H7 (cell line): ENCODE measurements around the gene EVL. TPM values are rescaled to one million over a fixed set of nuclear protein-coding genes. Genes with fewer than 3 reads are reported as not detected.
"Not testable (repeated sequence)": the region's sequence is repeated elsewhere in the genome, so short reads cannot be mapped to it uniquely, and the experiment has no call there.

ENCODE experiments used
- DNase-seq: peaks from one replicate; pipeline ENCODE4 v3.0.0; 2012
- H3K27me3 ChIP-seq: 2 replicates; pipeline ENCODE4 v1.6.0; 2011; ENCODE audit warnings: mild to moderate bottlenecking, low read length; ENCODE audit not compliant: control insufficient read depth, insufficient read depth
- H3K36me3 ChIP-seq: replicated peaks from 2 replicates; pipeline ENCODE4 v1.5.1; 2011; ENCODE audit warnings: low read length; ENCODE audit not compliant: control insufficient read depth, insufficient read depth
- H3K4me3 ChIP-seq: 2 replicates; pipeline ENCODE4 v1.5.1; 2011; ENCODE audit warnings: low read depth, mild to moderate bottlenecking, control low read depth, low read length, moderate library complexity; ENCODE audit not compliant: insufficient read depth
- total RNA-seq: library from RNA; depleted of rRNA; stranded (reverse); fragments of >200 nt; shearing (Covaris generic); gene quantifications from 2 replicates; pipeline ENCODE4 v1.2.3, GENCODE V29; 2014

Gene EVL
- total RNA-seq, 1 experiment from 2014 or later = 38.9 TPM

- no peak overlapping the region for H3K4me3 ChIP-seq
These were observed 13.7 kb upstream of the EVL start for GRCh38 chr14:100051543-100051942.

GRCh38 chr14:100052819-100053218 is 12.4 kb upstream of the EVL start:
- H3K4me3 ChIP-seq = no peak overlapping the region
- H3K27me3 ChIP-seq = no peaks in the 10 kb centered on the region
- H3K36me3 ChIP-seq = no peaks in the 10 kb centered on the region
- DNase-seq = no peak

More at GRCh38 chr14:100051543-100051942, 13.7 kb upstream of the EVL start:
- DNase-seq = no peak
- no peaks in the 10 kb centered on the region for H3K27me3 ChIP-seq
- no peaks in the 10 kb centered on the region for H3K36me3 ChIP-seq

GRCh38 chr14:100054316-100055075 is 10.7 kb upstream of the EVL start:
- H3K36me3 ChIP-seq = no peaks in the 10 kb centered on the region
- no peak for DNase-seq
- H3K4me3 ChIP-seq = no peak overlapping the region
- H3K27me3 ChIP-seq = no peaks in the 10 kb centered on the region

- H3K36me3 ChIP-seq = no peaks in the 10 kb centered on the region
- no peaks in the 10 kb centered on the region for H3K27me3 ChIP-seq
- no peak overlapping the region for H3K4me3 ChIP-seq
- no peak for DNase-seq
These were observed 8.8 kb upstream of the EVL start for GRCh38 chr14:100056431-100056830.

GRCh38 chr14:100056964-100057795 is 8.0 kb upstream of the EVL start:
- Histone ChIP-seq H3K27me3 (no peaks in the 10 kb centered on the region), H3K4me3 (no peak overlapping the region), H3K36me3 (no peaks in the 10 kb centered on the region)
- DNase-seq = peak; percentile 80

GRCh38 chr14:100058777-100059437 is 6.3 kb upstream of the EVL start:
- Histone ChIP-seq H3K36me3 (no peaks in the 10 kb centered on the region), H3K4me3 (no peak overlapping the region), H3K27me3 (no peaks in the 10 kb centered on the region)
- DNase-seq = no peak

GRCh38 chr14:100059438-100059781 is 5.8 kb upstream of the EVL start:
- Histone ChIP-seq H3K36me3 (no peaks in the 10 kb centered on the region), H3K4me3 (no peak overlapping the region), H3K27me3 (no peaks in the 10 kb centered on the region)
- no peak for DNase-seq

GRCh38 chr14:100060760-100061159 is 4.5 kb upstream of the EVL start:
- no peaks in the 10 kb centered on the region for H3K27me3 ChIP-seq
- no peak for DNase-seq

GRCh38 chr14:100062590-100062989 is 2.6 kb upstream of the EVL start:
- DNase-seq = no peak
- Histone ChIP-seq H3K36me3 (no peaks in the 10 kb centered on the region), H3K4me3 (no peak overlapping the region), H3K27me3 (no peaks in the 10 kb centered on the region)

More at GRCh38 chr14:100060760-100061159, 4.5 kb upstream of the EVL start:
- H3K36me3 ChIP-seq = no peaks in the 10 kb centered on the region
- H3K4me3 ChIP-seq = no peak overlapping the region

GRCh38 chr14:100063314-100063941 is 1.8 kb upstream of the EVL start:
- DNase-seq = no peak
- H3K36me3 ChIP-seq = no peaks in the 10 kb centered on the region
- H3K27me3 ChIP-seq = no peaks in the 10 kb centered on the region
- no peak overlapping the region for H3K4me3 ChIP-seq

GRCh38 chr14:100064335-100065092 is 708 bp upstream of the EVL start:
- DNase-seq, H3K27me3 ChIP-seq, H3K36me3 ChIP-seq, H3K4me3 ChIP-seq: not testable (repeated sequence)

- H3K4me3 ChIP-seq = no peak overlapping the region
- no peaks in the 10 kb centered on the region for H3K36me3 ChIP-seq
- no peaks in the 10 kb centered on the region for H3K27me3 ChIP-seq
- no peak for DNase-seq
These were observed 836 bp downstream of the EVL start for GRCh38 chr14:100065942-100066574.

GRCh38 chr14:100066962-100067361 is 1.7 kb downstream of the EVL start:
- DNase-seq = no peak
- H3K27me3 ChIP-seq = no peaks in the 10 kb centered on the region
- H3K4me3 ChIP-seq = no peak overlapping the region
- H3K36me3 ChIP-seq = no peaks in the 10 kb centered on the region
